NCI-H524 (cell line): ENCODE measurements around the gene NARF.
"Not testable (repeated sequence)": the region's sequence is repeated elsewhere in the genome, so short reads cannot be mapped to it uniquely, and the experiment has no call there.

ENCODE experiments used
- DNase-seq, 2 experiments: peaks; one replicate each; lab custom pipeline; 2025; lab: John Stamatoyannopoulos, UW

The NARF gene

GRCh38 chr17:82497483-82498405 lies 39.2 kb downstream of the NARF start:
- peak in 1 of 2 experiments; percentile 37 for DNase-seq

GRCh38 chr17:82502207-82502606 lies 43.7 kb downstream of the NARF start:
- no peak for DNase-seq

GRCh38 chr17:82503094-82503727 lies 44.7 kb downstream of the NARF start:
- DNase-seq = no peak

- no peak for DNase-seq
These were observed 45.3 kb downstream of the NARF start for GRCh38 chr17:82503728-82504308.

- DNase-seq = no peak
These were observed 46.8 kb downstream of the NARF start for GRCh38 chr17:82505296-82505695.

- not testable (repeated sequence) for DNase-seq
These were observed 47.9 kb downstream of the NARF start for GRCh38 chr17:82506402-82506801.

- no peak for DNase-seq
These were observed 49.2 kb downstream of the NARF start for GRCh38 chr17:82507631-82508175.

- not testable (repeated sequence) for DNase-seq
These were observed 53.1 kb downstream of the NARF start for GRCh38 chr17:82511642-82512041.

- DNase-seq = not testable (repeated sequence)
These were observed 55.3 kb downstream of the NARF start for GRCh38 chr17:82513864-82514263.

GRCh38 chr17:82517230-82517865 lies 58.8 kb downstream of the NARF start:
- DNase-seq = no peak

GRCh38 chr17:82518826-82519810 lies 60.6 kb downstream of the NARF start, which contains the start of gene FOXK2:
Gene FOXK2, plus strand, starts transcription at chr17:82519732. Its CDS starts 157 bp downstream, at chr17:82519889.
- DNase-seq = peak; percentile 35 to 82

GRCh38 chr17:82519971-82520903 lies 61.7 kb downstream of the NARF start:
- no peak for DNase-seq

- DNase-seq = no peak
These were observed 66.0 kb downstream of the NARF start for GRCh38 chr17:82524540-82524939.

- no peak for DNase-seq
These were observed 67.2 kb downstream of the NARF start for GRCh38 chr17:82525712-82526111.

GRCh38 chr17:82527898-82528297 lies 69.4 kb downstream of the NARF start:
- DNase-seq = no peak

- peak in 1 of 2 experiments; percentile 67 for DNase-seq
These were observed 70.1 kb downstream of the NARF start for GRCh38 chr17:82528484-82529265.

GRCh38 chr17:82529914-82530300 lies 71.4 kb downstream of the NARF start:
- no peak for DNase-seq

GRCh38 chr17:82531431-82531881 lies 72.9 kb downstream of the NARF start:
- no peak for DNase-seq

- DNase-seq = no peak
These were observed 75.9 kb downstream of the NARF start for GRCh38 chr17:82534401-82534812.
